Measurements from ENCODE around the gene ZNRF1. TPM values are rescaled to one million over a fixed set of nuclear protein-coding genes. Genes with fewer than 3 reads are reported as not detected.
"Not testable (repeated sequence)": the region's sequence is repeated elsewhere in the genome, so short reads cannot be mapped to it uniquely, and the experiment has no call there.

ZNRF1 gene
- total RNA-seq, 4 donors from 2014 or later: 7.5 to 20.7 (median 15.1) TPM

DNA sequence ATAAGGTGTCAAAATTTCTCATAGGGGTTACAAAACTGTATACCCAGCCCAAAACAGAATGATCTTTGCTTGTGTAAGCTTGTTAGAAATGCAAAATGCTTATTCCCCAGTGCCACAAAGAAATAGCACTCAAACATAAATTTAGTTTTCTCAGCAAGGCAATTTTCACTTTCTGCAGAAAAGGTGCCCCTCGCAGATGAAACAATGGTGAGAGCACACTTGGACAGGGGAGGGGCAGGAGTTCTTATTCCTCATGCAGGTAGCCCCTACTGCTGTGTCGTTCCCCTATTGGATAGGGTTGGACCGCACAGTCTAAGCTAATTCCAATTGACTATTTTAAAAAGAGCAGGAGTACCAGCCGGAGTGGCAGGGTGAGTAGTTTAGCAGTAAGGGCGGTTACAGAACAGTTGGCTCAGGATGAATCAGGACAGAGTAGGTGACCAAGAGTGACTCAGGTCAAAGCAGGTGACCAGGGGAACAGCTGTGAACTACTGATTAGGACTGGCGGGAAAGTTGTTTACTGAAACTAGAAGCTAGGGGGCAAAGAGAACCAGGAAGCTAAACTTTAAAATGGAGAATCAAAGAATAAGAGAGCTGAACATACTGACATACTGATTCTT, 123.2 kb downstream of the ZNRF1 start:
- no peak for TF ChIP-seq CTCF (IDR thresholded peaks at IDR 0.05)
- ATAC-seq (ENCODE audit: low FRiP score): no peak

DNA sequence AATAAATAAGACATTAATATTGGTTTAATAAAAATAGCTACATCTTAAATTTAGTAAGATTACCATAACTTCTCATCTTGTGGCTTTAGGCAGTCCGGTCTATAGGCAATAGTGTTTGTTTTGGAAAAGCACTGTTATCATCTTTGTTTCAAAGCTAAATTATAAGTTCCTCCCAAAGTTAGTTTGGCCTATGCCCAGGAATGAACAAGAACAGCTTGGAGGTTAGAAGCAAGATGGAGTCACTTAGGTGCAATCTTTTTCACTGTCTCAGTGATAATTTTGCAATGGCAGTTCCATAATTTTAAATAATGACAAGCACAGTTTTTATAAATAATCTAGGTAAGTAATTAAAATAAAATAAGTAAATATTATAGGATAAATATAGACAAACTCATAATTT, 123.8 kb downstream of the ZNRF1 start:
- DNase-seq (ENCODE audit: low spot score) (no peak), ATAC-seq (ENCODE audit: low FRiP score) (no peak)
- TF ChIP-seq CTCF (IDR thresholded peaks at IDR 0.05): no peak

More for the DNA sequence above, 123.2 kb downstream of the ZNRF1 start:
- DNase-seq (ENCODE audit: low spot score): no peak

DNA sequence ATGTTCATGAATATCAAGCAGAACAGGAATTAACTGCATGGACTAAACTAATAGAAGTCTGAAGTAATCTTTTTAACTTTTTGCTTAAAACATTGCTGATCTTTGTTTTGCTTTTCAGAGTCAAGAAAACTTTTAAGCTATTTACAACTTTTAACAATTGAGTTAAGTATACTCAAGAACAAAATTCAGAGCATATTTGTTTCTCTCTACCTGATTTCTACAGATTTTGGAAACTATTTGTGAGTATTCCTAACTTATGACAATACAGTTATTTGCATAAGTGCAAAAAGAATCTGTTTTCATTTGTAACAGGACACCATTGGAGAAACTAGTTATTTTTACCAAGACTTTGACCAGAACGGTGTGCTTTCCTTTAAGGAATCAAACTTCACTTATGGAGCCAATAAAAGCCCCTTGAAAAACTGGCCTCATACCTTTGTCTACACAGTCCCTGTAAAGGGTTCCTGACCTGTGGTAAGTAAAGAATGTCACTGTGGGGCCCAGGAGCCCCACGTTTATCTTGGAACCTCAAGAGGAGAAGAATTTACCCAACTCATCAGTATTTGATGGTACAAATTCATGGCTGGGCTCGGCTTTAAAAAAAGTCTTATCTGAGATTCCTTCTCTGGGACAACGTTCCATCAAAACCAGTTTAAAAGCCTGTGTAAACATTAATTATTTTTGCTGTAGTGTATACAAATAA, 129.0 kb downstream of the ZNRF1 start:
- ATAC-seq (ENCODE audit: low FRiP score): no peak

DNA sequence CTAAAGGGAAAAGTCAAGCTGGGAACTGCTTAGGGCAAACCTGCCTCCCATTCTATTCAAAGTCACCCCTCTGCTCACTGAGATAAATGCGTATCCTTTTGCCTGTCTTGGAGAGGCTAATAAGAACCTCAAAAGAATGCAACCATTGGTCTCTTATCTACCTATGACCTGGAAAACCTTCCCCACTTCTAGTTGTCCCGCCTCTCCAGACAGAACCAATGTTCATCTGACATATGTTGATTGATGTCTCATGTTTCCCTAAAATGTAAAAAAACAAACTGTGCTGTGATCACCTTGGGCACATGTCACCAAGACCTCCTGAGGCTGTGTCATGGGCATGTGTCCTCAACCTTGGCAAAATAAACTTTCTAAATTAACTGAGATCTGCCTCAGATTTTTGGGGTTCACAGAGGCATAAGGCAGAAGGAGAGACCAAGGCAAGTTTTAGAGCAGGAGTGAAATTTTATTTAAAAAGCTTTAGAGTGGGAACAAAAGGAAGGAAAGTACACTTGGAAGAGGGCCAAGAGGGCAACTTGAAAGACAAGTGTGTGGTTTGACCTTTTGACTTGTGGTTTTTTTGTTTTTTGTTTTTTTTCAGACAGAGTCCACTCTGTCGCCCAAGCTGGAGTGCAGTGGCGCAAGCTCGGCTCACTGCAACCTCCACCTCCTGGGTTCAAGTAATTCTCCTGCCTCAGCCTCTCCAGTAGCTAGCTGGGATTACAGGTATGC, 130.8 kb downstream of the ZNRF1 start:
- not testable (repeated sequence) for DNase-seq (ENCODE audit: low spot score); ATAC-seq (ENCODE audit: low FRiP score)

More for the DNA sequence above, 129.0 kb downstream of the ZNRF1 start:
- no peak for DNase-seq (ENCODE audit: low spot score)
- TF ChIP-seq CTCF (IDR thresholded peaks at IDR 0.05): no peak

GRCh38 chr16:75130150-75130771, 131.4 kb downstream of the ZNRF1 start:
- TF ChIP-seq CTCF (IDR thresholded peaks at IDR 0.05): no peak
- ATAC-seq (ENCODE audit: low FRiP score) (no peak), DNase-seq (ENCODE audit: low spot score) (no peak)

- ATAC-seq (ENCODE audit: low FRiP score) (no peak), DNase-seq (ENCODE audit: low spot score) (no peak)
- no peak for TF ChIP-seq CTCF (IDR thresholded peaks at IDR 0.05)
These were observed 132.3 kb downstream of the ZNRF1 start for GRCh38 chr16:75131081-75131480.

GRCh38 chr16:75138233-75138632, 139.4 kb downstream of the ZNRF1 start:
- no peak for TF ChIP-seq CTCF (IDR thresholded peaks at IDR 0.05)

More at GRCh38 chr16:75138233-75138632, 139.4 kb downstream of the ZNRF1 start:
- DNase-seq (ENCODE audit: low spot score) (no peak), ATAC-seq (ENCODE audit: low FRiP score) (no peak)
